Activated naive CD4-positive, alpha-beta T cell treated with anti-CD3 and anti-CD28 coated beads for 36 hours (primary cell): ENCODE measurements around the gene WDR54. TPM values are rescaled to one million over a fixed set of nuclear protein-coding genes. Genes with fewer than 3 reads are reported as not detected.

ENCODE experiments used
- CTCF ChIA-PET: fragments of 350-600 bp; sonication (Branson Sonifier 250); formaldehyde crosslinking; loops from one replicate; lab custom pipeline; 2021; ENCODE audit warnings: antibody characterized with exemption; lab: Charles Lee
- DNase-seq: peaks from one replicate; pipeline ENCODE4 v3.0.0-alpha.2; 2020
- H3K27ac Mint-ChIP-seq: one replicate; pipeline ENCODE4 v1.8.0; 2021; ENCODE audit warnings: mild to moderate bottlenecking, mixed read lengths
- H3K27me3 Mint-ChIP-seq: one replicate; pipeline ENCODE4 v1.8.0; 2021; ENCODE audit warnings: low read depth, mixed read lengths
- H3K36me3 Mint-ChIP-seq: one replicate; pipeline ENCODE4 v1.8.0; 2021; ENCODE audit warnings: low read depth, mixed read lengths
- H3K4me1 Mint-ChIP-seq: one replicate; pipeline ENCODE4 v1.8.0; 2021; ENCODE audit warnings: low read depth, mixed read lengths
- H3K4me3 Mint-ChIP-seq: one replicate; pipeline ENCODE4 v1.8.0; 2021; ENCODE audit warnings: mild to moderate bottlenecking, moderate library complexity, mixed read lengths
- H3K9me3 Mint-ChIP-seq: one replicate; pipeline ENCODE4 v1.8.0; 2021; ENCODE audit warnings: mixed read lengths
- intact Hi-C: fragments of 100-400 bp; cut with micrococcal nuclease; formaldehyde crosslinking; loops from one replicate; pipeline ENCODE4 v1.15.1; 2023
- total RNA-seq, 2 experiments: library from RNA; stranded (reverse); gene quantifications; one replicate each; pipeline ENCODE4 v1.2.3, GENCODE V29; 2021

WDR54 gene
- total RNA-seq, 2 experiments from 2014 or later = 67.2 to 70.8 TPM

GRCh38 chr2:74385396-74385795, 36.1 kb upstream of the WDR54 start:
- Mint-ChIP-seq H3K9me3 (no peaks in the 10 kb centered on the region), H3K4me3 (no peak overlapping the region), H3K27ac (no peak overlapping the region), H3K27me3 (no peaks in the 10 kb centered on the region), H3K4me1 (peaks cover 12% of the 10 kb centered on the region), H3K36me3 (no peaks in the 10 kb centered on the region)
- intact Hi-C loops = no loop called here
- CTCF ChIA-PET = interaction anchor here (1.8 kb wide), 1 partner anchor 136 kb away, joined by 4 read pairs; no protein-coding TSS in a partner anchor
- DNase-seq = no peak

GRCh38 chr2:74387346-74387745, 34.2 kb upstream of the WDR54 start:
- H3K27ac Mint-ChIP-seq = no peak overlapping the region
- intact Hi-C loops = no loop called here
- no peak overlapping the region for H3K4me3 Mint-ChIP-seq
- H3K27me3 Mint-ChIP-seq = no peaks in the 10 kb centered on the region
- H3K9me3 Mint-ChIP-seq = no peaks in the 10 kb centered on the region
- CTCF ChIA-PET = interaction anchor here (0.6 to 1.3 kb wide), 3 partner anchors 14 to 199 kb away, joined by 3 to 4 read pairs (median 4); no protein-coding TSS in a partner anchor
- DNase-seq = no peak
- H3K36me3 Mint-ChIP-seq = peaks cover 2% of the 10 kb centered on the region
- H3K4me1 Mint-ChIP-seq = peaks cover 4% of the 10 kb centered on the region

- Mint-ChIP-seq H3K36me3 (peaks cover 2% of the 10 kb centered on the region), H3K9me3 (no peaks in the 10 kb centered on the region), H3K27me3 (no peaks in the 10 kb centered on the region), H3K27ac (no peak overlapping the region), H3K4me1 (peaks cover 4% of the 10 kb centered on the region), H3K4me3 (peak overlapping the region; percentile 51)
- intact Hi-C loops = loop anchor here (5.0 to 10.0 kb wide), 4 partner anchors 183 to 458 kb away; partner anchors contain the start of gene BOLA3
- CTCF ChIA-PET = interaction anchor here (0.5 to 3.5 kb wide), 11 partner anchors 8 to 211 kb away, joined by 3 to 23 read pairs (median 7); partner anchors contain the start of genes C2orf81 and WDR54
- no peak for DNase-seq
Measured at GRCh38 chr2:74390606-74391005, 30.9 kb upstream of the WDR54 start.

- CTCF ChIA-PET = interaction anchor here (0.5 to 3.5 kb wide), 21 partner anchors 9 to 212 kb away, joined by 3 to 23 read pairs (median 5); partner anchors contain the start of genes C2orf81, WBP1 and WDR54
- Mint-ChIP-seq H3K4me1 (peaks cover 4% of the 10 kb centered on the region), H3K27ac (peak overlapping the region; percentile 69), H3K27me3 (no peaks in the 10 kb centered on the region), H3K36me3 (peaks cover 2% of the 10 kb centered on the region), H3K4me3 (peak overlapping the region; percentile 92), H3K9me3 (no peaks in the 10 kb centered on the region)
- peak; percentile 26 for DNase-seq
- intact Hi-C loops = loop anchor here (5.0 to 10.0 kb wide), 4 partner anchors 184 to 459 kb away; partner anchors contain the start of gene BOLA3
Measured at GRCh38 chr2:74391209-74391579, 30.3 kb upstream of the WDR54 start.

GRCh38 chr2:74391580-74392448, 29.7 kb upstream of the WDR54 start:
- intact Hi-C loops = loop anchor here (1.0 to 10.0 kb wide), 11 partner anchors 29 to 460 kb away; partner anchors contain the start of genes AUP1, BOLA3, C2orf81 and HK2

GRCh38 chr2:74392449-74392743, 29.1 kb upstream of the WDR54 start:
- DNase-seq = no peak
- Mint-ChIP-seq H3K27ac (no peak overlapping the region), H3K27me3 (no peaks in the 10 kb centered on the region), H3K4me3 (peak overlapping the region; percentile 92), H3K4me1 (peaks cover 4% of the 10 kb centered on the region), H3K36me3 (peaks cover 2% of the 10 kb centered on the region), H3K9me3 (no peaks in the 10 kb centered on the region)
- CTCF ChIA-PET = interaction anchor here (0.7 to 2.6 kb wide), 10 partner anchors 9 to 143 kb away, joined by 3 to 14 read pairs (median 6); partner anchors contain the start of genes C2orf81, WBP1 and WDR54
- intact Hi-C loops = loop anchor here (1.0 to 10.0 kb wide), 11 partner anchors 29 to 460 kb away; partner anchors contain the start of genes AUP1, BOLA3, C2orf81 and HK2

More at GRCh38 chr2:74391580-74392448, 29.7 kb upstream of the WDR54 start:
- Mint-ChIP-seq H3K4me1 (peaks cover 4% of the 10 kb centered on the region), H3K27me3 (no peaks in the 10 kb centered on the region), H3K27ac (peak overlapping the region; percentile 96), H3K4me3 (peak overlapping the region; percentile 92), H3K36me3 (peaks cover 2% of the 10 kb centered on the region), H3K9me3 (no peaks in the 10 kb centered on the region)
- DNase-seq = peak; percentile 98
- CTCF ChIA-PET = interaction anchor here (0.5 to 3.5 kb wide), 21 partner anchors 9 to 199 kb away, joined by 3 to 23 read pairs (median 5); partner anchors contain the start of genes C2orf81, WBP1 and WDR54

- intact Hi-C loops = loop anchor here (2.0 to 10.0 kb wide), 5 partner anchors 59 to 461 kb away; partner anchors contain the start of gene BOLA3
- H3K27me3 Mint-ChIP-seq = no peaks in the 10 kb centered on the region
- no peak for DNase-seq
- H3K4me1 Mint-ChIP-seq = peaks cover 4% of the 10 kb centered on the region
- H3K27ac Mint-ChIP-seq = no peak overlapping the region
- CTCF ChIA-PET = no interaction called here
- H3K4me3 Mint-ChIP-seq = no peak overlapping the region
- H3K9me3 Mint-ChIP-seq = no peaks in the 10 kb centered on the region
- peaks cover 2% of the 10 kb centered on the region for H3K36me3 Mint-ChIP-seq
Measured at GRCh38 chr2:74393525-74393924, 28.0 kb upstream of the WDR54 start.

GRCh38 chr2:74396149-74396548, 25.4 kb upstream of the WDR54 start:
- Mint-ChIP-seq H3K36me3 (peaks cover 2% of the 10 kb centered on the region), H3K4me1 (peaks cover 2% of the 10 kb centered on the region), H3K4me3 (no peak overlapping the region), H3K27me3 (no peaks in the 10 kb centered on the region), H3K9me3 (no peaks in the 10 kb centered on the region), H3K27ac (no peak overlapping the region)
- DNase-seq = no peak
- CTCF ChIA-PET = interaction anchor here (0.7 to 1.1 kb wide), 2 partner anchors 9 to 19 kb away, joined by 3 read pairs; no protein-coding TSS in a partner anchor
- intact Hi-C loops = loop anchor here (10.0 kb wide), 1 partner anchor 251 kb away; the partner anchor contains the start of gene BOLA3

GRCh38 chr2:74399785-74400184, 21.7 kb upstream of the WDR54 start:
- Mint-ChIP-seq H3K36me3 (no peaks in the 10 kb centered on the region), H3K27me3 (no peaks in the 10 kb centered on the region), H3K9me3 (no peaks in the 10 kb centered on the region), H3K27ac (no peak overlapping the region), H3K4me1 (no peaks in the 10 kb centered on the region), H3K4me3 (no peak overlapping the region)
- DNase-seq = no peak
- intact Hi-C loops = loop anchor here (1.0 to 10.0 kb wide), 2 partner anchors 149 to 255 kb away; partner anchors contain the start of gene BOLA3
- CTCF ChIA-PET = interaction anchor here (0.6 to 1.8 kb wide), 5 partner anchors 16 to 143 kb away, joined by 3 to 6 read pairs (median 3); no protein-coding TSS in a partner anchor

- no peak overlapping the region for H3K4me3 Mint-ChIP-seq
- no peaks in the 10 kb centered on the region for H3K4me1 Mint-ChIP-seq
- no peaks in the 10 kb centered on the region for H3K9me3 Mint-ChIP-seq
- no peaks in the 10 kb centered on the region for H3K27me3 Mint-ChIP-seq
- CTCF ChIA-PET = interaction anchor here (1.2 to 1.9 kb wide), 4 partner anchors 10 to 73 kb away, joined by 4 to 13 read pairs (median 5); no protein-coding TSS in a partner anchor
- intact Hi-C loops = no loop called here
- DNase-seq = no peak
- H3K36me3 Mint-ChIP-seq = no peaks in the 10 kb centered on the region
- H3K27ac Mint-ChIP-seq = no peak overlapping the region
Measured at GRCh38 chr2:74401891-74402290, 19.6 kb upstream of the WDR54 start.

GRCh38 chr2:74406035-74406434, 15.5 kb upstream of the WDR54 start:
- Mint-ChIP-seq H3K4me3 (no peak overlapping the region), H3K27me3 (no peaks in the 10 kb centered on the region), H3K4me1 (no peaks in the 10 kb centered on the region), H3K36me3 (no peaks in the 10 kb centered on the region), H3K27ac (no peak overlapping the region), H3K9me3 (no peaks in the 10 kb centered on the region)
- intact Hi-C loops = no loop called here
- CTCF ChIA-PET = no interaction called here
- DNase-seq = no peak

GRCh38 chr2:74407682-74408081, 13.8 kb upstream of the WDR54 start:
- H3K4me1 Mint-ChIP-seq = no peaks in the 10 kb centered on the region
- no peaks in the 10 kb centered on the region for H3K27me3 Mint-ChIP-seq
- intact Hi-C loops = no loop called here
- H3K9me3 Mint-ChIP-seq = no peaks in the 10 kb centered on the region
- no peak for DNase-seq
- CTCF ChIA-PET = interaction anchor here (1.2 kb wide), 1 partner anchor 18 kb away, joined by 3 read pairs; no protein-coding TSS in a partner anchor
- no peak overlapping the region for H3K27ac Mint-ChIP-seq
- no peak overlapping the region for H3K4me3 Mint-ChIP-seq
- no peaks in the 10 kb centered on the region for H3K36me3 Mint-ChIP-seq
